ENCODE measurements around the gene TMEM150A. TPM values are rescaled to one million over a fixed set of nuclear protein-coding genes. Genes with fewer than 3 reads are reported as not detected.
"Not testable (repeated sequence)": the region's sequence is repeated elsewhere in the genome, so short reads cannot be mapped to it uniquely, and the experiment has no call there.

The TMEM150A gene
- polyA plus RNA-seq, 1 experiment, result 11.4 TPM

DNA sequence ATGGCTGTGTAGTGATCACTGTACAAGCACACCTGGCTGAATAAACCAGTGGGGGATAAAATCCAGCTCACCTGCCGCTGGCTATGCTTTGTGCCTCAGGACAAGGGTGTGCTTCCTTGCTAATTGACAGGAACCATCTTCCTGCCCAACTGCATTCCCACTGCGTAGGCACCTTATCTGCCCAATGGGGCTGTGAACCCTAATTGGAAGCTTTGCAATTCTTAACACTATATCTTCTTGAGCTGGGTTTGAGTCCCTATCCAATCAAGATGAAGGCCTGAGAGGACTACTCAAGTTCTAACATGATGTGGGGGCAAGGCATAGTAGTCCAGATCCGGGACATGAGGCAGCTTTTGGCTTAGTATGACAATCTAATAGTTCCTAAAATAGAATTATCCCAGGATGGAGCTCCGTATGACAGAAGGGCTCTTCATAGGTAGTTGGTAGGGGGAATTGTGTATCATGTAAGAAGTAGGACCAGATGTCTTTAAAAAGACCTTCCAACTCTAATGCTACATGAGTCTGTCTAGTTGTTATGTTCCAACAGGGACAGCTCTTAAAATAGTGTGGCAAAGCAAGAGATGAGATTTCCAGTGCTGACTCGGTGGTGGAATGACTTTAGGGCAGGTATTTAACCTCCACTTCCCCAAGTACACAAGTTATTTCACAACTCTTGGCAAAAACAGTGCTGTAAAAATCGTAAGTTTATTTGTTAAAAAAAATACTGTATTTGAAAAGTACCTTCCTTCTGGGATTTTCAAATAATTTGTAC lies 2.3 kb upstream of the TMEM150A start:
- TF ChIP-seq, protein P1, sequence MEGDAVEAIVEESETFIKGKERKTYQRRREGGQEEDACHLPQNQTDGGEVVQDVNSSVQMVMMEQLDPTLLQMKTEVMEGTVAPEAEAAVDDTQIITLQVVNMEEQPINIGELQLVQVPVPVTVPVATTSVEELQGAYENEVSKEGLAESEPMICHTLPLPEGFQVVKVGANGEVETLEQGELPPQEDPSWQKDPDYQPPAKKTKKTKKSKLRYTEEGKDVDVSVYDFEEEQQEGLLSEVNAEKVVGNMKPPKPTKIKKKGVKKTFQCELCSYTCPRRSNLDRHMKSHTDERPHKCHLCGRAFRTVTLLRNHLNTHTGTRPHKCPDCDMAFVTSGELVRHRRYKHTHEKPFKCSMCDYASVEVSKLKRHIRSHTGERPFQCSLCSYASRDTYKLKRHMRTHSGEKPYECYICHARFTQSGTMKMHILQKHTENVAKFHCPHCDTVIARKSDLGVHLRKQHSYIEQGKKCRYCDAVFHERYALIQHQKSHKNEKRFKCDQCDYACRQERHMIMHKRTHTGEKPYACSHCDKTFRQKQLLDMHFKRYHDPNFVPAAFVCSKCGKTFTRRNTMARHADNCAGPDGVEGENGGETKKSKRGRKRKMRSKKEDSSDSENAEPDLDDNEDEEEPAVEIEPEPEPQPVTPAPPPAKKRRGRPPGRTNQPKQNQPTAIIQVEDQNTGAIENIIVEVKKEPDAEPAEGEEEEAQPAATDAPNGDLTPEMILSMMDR (IDR thresholded peaks at IDR 0.05; ENCODE audit: low read depth, low read length), result no peak
- Histone ChIP-seq H3K4me3 (ENCODE audit: low read depth, low read length) (no peak overlapping the region), H3K27me3 (ENCODE audit: control insufficient read depth, insufficient read depth, low read length) (no peaks in the 10 kb centered on the region), H3K27ac (ENCODE audit: low read depth, low read length) (no peak overlapping the region), H3K9me3 (ENCODE audit: control insufficient read depth, insufficient read depth, low read length) (no peaks in the 10 kb centered on the region; the same call in 1 of the 2 replicates)
- POLR2A ChIA-PET, result interaction anchor here (0.9 to 2.3 kb wide), 3 partner anchors 9 to 250 kb away, joined by 3 to 17 read pairs (median 4); partner anchors contain the start of genes ELMOD3, RETSAT and RNF181
- CTCF ChIA-PET, result interaction anchor here (0.5 to 1.5 kb wide), 4 partner anchors 33 to 184 kb away, joined by 3 to 5 read pairs (median 3); no protein-coding TSS in a partner anchor
- DNase-seq (ENCODE audit: low read depth, low spot score), result no peak

DNA sequence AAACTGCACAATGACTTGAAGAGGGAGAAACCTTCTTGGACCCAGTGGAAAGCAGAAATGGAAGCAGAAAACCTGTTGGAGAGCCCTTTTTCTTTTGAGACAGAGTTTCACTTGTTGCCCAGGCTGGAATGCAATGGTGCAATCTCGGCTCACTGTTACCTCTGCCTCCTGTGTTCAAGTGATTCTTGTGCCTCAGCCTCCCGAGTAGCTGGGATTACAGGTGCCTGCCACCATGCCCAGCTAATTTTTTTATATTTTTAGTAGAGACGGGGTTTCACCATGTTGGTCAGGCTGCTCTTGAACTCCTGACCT lies 1.6 kb upstream of the TMEM150A start:
- H3K4me3 ChIP-seq (ENCODE audit: low read depth, low read length), result peak overlapping the region; percentile 25; the same call in 1 of the 2 replicates
- POLR2A ChIA-PET, result interaction anchor here (2.3 kb wide), 1 partner anchor 9 kb away, joined by 17 read pairs; the partner anchor contains the start of gene RNF181

DNA sequence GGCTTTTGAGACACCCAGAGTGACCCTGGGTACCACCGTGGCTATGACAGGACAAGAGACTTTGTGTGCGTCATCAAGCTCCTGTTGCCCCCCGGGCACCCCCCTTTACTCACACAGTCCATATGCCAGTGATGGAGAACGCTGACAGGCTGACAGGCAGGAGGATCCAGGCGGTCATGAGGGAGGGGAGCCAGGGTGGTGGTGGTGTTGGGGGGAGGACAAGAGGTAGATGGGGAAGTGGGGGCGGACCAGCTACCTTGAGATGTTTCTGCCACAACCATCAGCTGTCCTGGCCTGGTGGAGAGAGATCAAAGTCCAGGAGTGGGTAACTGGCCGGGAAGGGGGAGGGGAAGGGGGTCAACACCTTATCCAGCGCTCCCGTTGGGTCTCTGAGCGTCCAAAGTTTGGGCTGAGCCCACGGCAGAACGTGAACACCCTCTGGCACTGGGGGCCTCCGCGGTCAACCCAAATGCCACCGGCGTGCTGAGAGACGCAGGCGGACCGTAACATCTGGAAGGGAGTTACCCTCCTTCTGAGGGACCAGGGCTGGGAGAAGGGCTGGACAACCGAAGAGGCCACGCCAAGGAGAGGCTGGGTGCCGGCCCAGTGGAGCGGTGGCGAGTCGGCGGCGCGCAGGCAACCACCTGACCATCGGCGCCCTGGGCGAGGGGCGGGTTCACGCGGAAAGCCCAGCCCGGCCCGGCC lies 575 bp downstream of the TMEM150A start:
- H3K9me3 ChIP-seq (ENCODE audit: control insufficient read depth, insufficient read depth, low read length), result no peaks in the 10 kb centered on the region; the same call in 1 of the 2 replicates
- no peaks in the 10 kb centered on the region for H3K27me3 ChIP-seq (ENCODE audit: control insufficient read depth, insufficient read depth, low read length)
- DNase-seq (ENCODE audit: low read depth, low spot score), result no peak
- ChIA-PET POLR2A (interaction anchor here (0.6 to 2.0 kb wide), 5 partner anchors 10 to 63 kb away, joined by 3 to 10 read pairs (median 3); partner anchors contain the start of genes C2orf68, MAT2A and USP39), CTCF (interaction anchor here (0.8 to 1.4 kb wide), 2 partner anchors 26 to 35 kb away, joined by 4 read pairs; no protein-coding TSS in a partner anchor)
- H3K4me3 ChIP-seq (ENCODE audit: low read depth, low read length), result peak overlapping the region; percentile 96
- peak overlapping the region; percentile 31 for H3K27ac ChIP-seq (ENCODE audit: low read depth, low read length)
- TF ChIP-seq, protein P1 (IDR thresholded peaks at IDR 0.05; ENCODE audit: low read depth, low read length), result no peak

More for the DNA sequence above, 1.6 kb upstream of the TMEM150A start:
- H3K27me3 ChIP-seq (ENCODE audit: control insufficient read depth, insufficient read depth, low read length); H3K9me3 ChIP-seq (ENCODE audit: control insufficient read depth, insufficient read depth, low read length); H3K27ac ChIP-seq (ENCODE audit: low read depth, low read length); DNase-seq (ENCODE audit: low read depth, low spot score): not testable (repeated sequence)
- CTCF ChIA-PET, result interaction anchor here (1.1 to 1.5 kb wide), 2 partner anchors 33 to 52 kb away, joined by 3 to 5 read pairs; no protein-coding TSS in a partner anchor

DNA sequence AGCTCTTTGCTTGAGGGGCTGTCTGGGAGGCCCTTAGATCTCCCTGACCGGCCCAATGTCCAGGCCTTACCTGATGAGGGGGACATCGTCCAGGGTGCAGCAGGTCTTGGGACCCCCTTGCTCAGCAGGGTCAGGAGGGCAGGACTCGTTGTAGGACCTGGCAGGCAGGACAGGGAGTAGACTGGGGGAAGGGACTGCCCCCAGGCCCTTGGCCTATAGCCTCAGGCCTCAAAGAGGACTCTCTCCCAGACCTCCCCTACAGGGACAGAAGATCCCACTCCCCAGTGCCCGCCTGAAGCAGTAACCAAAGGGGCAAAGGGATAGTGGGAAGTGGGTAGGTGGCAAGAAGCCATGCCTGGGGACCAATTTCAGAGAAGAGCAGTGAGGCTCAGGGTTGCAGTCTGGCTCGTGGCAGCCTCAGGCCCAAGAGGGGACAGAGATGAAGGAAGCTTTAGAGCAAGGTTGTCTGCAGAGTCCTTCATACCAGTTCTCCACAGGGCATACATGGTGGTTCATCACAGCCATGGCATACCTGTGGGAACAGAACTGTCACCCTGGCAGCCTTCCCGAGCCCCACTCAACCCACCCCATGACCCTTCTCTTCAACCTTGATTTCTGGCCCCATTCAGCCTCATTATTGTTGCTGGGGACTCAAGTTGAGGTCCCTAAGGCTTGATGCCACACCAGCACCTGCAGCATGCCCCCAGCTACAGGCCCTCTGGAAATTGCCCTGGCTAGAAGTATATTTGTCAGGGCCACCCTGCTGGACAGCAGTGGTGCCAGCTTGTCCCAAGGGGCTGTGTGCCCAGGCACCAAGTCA lies 1.3 kb downstream of the TMEM150A start:
- ChIA-PET POLR2A (interaction anchor here (0.6 to 2.0 kb wide), 3 partner anchors 10 to 62 kb away, joined by 3 to 10 read pairs (median 3); partner anchors contain the start of gene MAT2A), CTCF (interaction anchor here (1.4 kb wide), 1 partner anchor 36 kb away, joined by 4 read pairs; no protein-coding TSS in a partner anchor)
- no peaks in the 10 kb centered on the region for H3K27me3 ChIP-seq (ENCODE audit: control insufficient read depth, insufficient read depth, low read length)
- peak overlapping the region; percentile 96 for H3K4me3 ChIP-seq (ENCODE audit: low read depth, low read length)
- no peak overlapping the region for H3K27ac ChIP-seq (ENCODE audit: low read depth, low read length)
- DNase-seq (ENCODE audit: low read depth, low spot score), result no peak
- TF ChIP-seq, protein P1 (IDR thresholded peaks at IDR 0.05; ENCODE audit: low read depth, low read length), result no peak
- H3K9me3 ChIP-seq (ENCODE audit: control insufficient read depth, insufficient read depth, low read length), result no peaks in the 10 kb centered on the region; the same call in 1 of the 2 replicates

- ChIA-PET CTCF (interaction anchor here (0.9 to 1.4 kb wide), 2 partner anchors 37 to 48 kb away, joined by 3 to 4 read pairs; no protein-coding TSS in a partner anchor), POLR2A (interaction anchor here (1.5 kb wide), 1 partner anchor 9 kb away, joined by 3 read pairs; no protein-coding TSS in a partner anchor)
- TF ChIP-seq, protein P1 (IDR thresholded peaks at IDR 0.05; ENCODE audit: low read depth, low read length), result no peak
- Histone ChIP-seq H3K27me3 (ENCODE audit: control insufficient read depth, insufficient read depth, low read length) (no peaks in the 10 kb centered on the region), H3K27ac (ENCODE audit: low read depth, low read length) (no peak overlapping the region), H3K9me3 (ENCODE audit: control insufficient read depth, insufficient read depth, low read length) (no peaks in the 10 kb centered on the region; the same call in 1 of the 2 replicates), H3K4me3 (ENCODE audit: low read depth, low read length) (no peak overlapping the region)
- DNase-seq (ENCODE audit: low read depth, low spot score), result no peak
These were observed 2.3 kb downstream of the TMEM150A start for GRCh38 chr2:85600235-85600575.

Measured in AG04450 (cell line).